ENCODE results near the gene TMEM200A.

TMEM200A gene

GRCh38 chr6:130364224-130364780 lies 1.5 kb upstream of the TMEM200A start:
- Histone ChIP-seq H2AFZ (ENCODE audit: low read depth, low read length) (no peak overlapping the region), H3K4me1 (ENCODE audit: low read length) (no peaks in the 10 kb centered on the region), H3K4me3 (ENCODE audit: low read length) (no peak overlapping the region), H3K79me2 (ENCODE audit: low read length) (no peaks in the 10 kb centered on the region; the same call in 1 of the 2 replicates), H4K20me1 (ENCODE audit: insufficient read depth, low read length) (peaks cover 12% of the 10 kb centered on the region), H3K27me3 (ENCODE audit: low read depth, low read length) (no peaks in the 10 kb centered on the region), H3K9me3 (ENCODE audit: insufficient read depth, low read length) (no peaks in the 10 kb centered on the region), H3K9ac (ENCODE audit: low read length) (no peak overlapping the region), H3K4me2 (ENCODE audit: low read length) (no peak overlapping the region), H3K27ac (ENCODE audit: low read length) (no peak overlapping the region), H3K36me3 (replicated peaks; ENCODE audit: low read depth, low read length) (no peaks in the 10 kb centered on the region)
- TF ChIP-seq EZH2phosphoT487 (IDR thresholded peaks at IDR 0.05; ENCODE audit: low read depth): no peak
- TF ChIP-seq, protein P1, sequence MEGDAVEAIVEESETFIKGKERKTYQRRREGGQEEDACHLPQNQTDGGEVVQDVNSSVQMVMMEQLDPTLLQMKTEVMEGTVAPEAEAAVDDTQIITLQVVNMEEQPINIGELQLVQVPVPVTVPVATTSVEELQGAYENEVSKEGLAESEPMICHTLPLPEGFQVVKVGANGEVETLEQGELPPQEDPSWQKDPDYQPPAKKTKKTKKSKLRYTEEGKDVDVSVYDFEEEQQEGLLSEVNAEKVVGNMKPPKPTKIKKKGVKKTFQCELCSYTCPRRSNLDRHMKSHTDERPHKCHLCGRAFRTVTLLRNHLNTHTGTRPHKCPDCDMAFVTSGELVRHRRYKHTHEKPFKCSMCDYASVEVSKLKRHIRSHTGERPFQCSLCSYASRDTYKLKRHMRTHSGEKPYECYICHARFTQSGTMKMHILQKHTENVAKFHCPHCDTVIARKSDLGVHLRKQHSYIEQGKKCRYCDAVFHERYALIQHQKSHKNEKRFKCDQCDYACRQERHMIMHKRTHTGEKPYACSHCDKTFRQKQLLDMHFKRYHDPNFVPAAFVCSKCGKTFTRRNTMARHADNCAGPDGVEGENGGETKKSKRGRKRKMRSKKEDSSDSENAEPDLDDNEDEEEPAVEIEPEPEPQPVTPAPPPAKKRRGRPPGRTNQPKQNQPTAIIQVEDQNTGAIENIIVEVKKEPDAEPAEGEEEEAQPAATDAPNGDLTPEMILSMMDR (IDR thresholded peaks at IDR 0.05; ENCODE audit: low read depth, low read length): no peak

- Histone ChIP-seq H3K9ac (ENCODE audit: low read length) (no peak overlapping the region), H3K27ac (ENCODE audit: low read length) (no peak overlapping the region), H3K4me1 (ENCODE audit: low read length) (no peaks in the 10 kb centered on the region), H3K4me3 (ENCODE audit: low read length) (no peak overlapping the region), H4K20me1 (ENCODE audit: insufficient read depth, low read length) (peaks cover 17% of the 10 kb centered on the region), H3K27me3 (ENCODE audit: low read depth, low read length) (no peaks in the 10 kb centered on the region), H3K79me2 (ENCODE audit: low read length) (no peaks in the 10 kb centered on the region; the same call in 1 of the 2 replicates), H3K36me3 (replicated peaks; ENCODE audit: low read depth, low read length) (no peaks in the 10 kb centered on the region), H3K9me3 (ENCODE audit: insufficient read depth, low read length) (no peaks in the 10 kb centered on the region), H2AFZ (ENCODE audit: low read depth, low read length) (no peak overlapping the region), H3K4me2 (ENCODE audit: low read length) (no peak overlapping the region)
- TF ChIP-seq, protein P1 (IDR thresholded peaks at IDR 0.05; ENCODE audit: low read depth, low read length): no peak
- no peak for TF ChIP-seq EZH2phosphoT487 (IDR thresholded peaks at IDR 0.05; ENCODE audit: low read depth)
Measured at GRCh38 chr6:130366107-130367005, 539 bp downstream of the TMEM200A start.

- TF ChIP-seq EZH2phosphoT487 (IDR thresholded peaks at IDR 0.05; ENCODE audit: low read depth): no peak
- TF ChIP-seq, protein P1 (IDR thresholded peaks at IDR 0.05; ENCODE audit: low read depth, low read length): no peak
- Histone ChIP-seq H3K4me1 (ENCODE audit: low read length) (no peaks in the 10 kb centered on the region), H3K36me3 (replicated peaks; ENCODE audit: low read depth, low read length) (no peaks in the 10 kb centered on the region), H3K9me3 (ENCODE audit: insufficient read depth, low read length) (no peaks in the 10 kb centered on the region), H3K4me2 (ENCODE audit: low read length) (no peak overlapping the region), H3K4me3 (ENCODE audit: low read length) (no peak overlapping the region), H3K9ac (ENCODE audit: low read length) (no peak overlapping the region), H3K27me3 (ENCODE audit: low read depth, low read length) (no peaks in the 10 kb centered on the region), H4K20me1 (ENCODE audit: insufficient read depth, low read length) (peaks cover 15% of the 10 kb centered on the region; the same call in 1 of the 2 replicates), H3K27ac (ENCODE audit: low read length) (no peak overlapping the region), H2AFZ (ENCODE audit: low read depth, low read length) (no peak overlapping the region), H3K79me2 (ENCODE audit: low read length) (no peaks in the 10 kb centered on the region; the same call in 1 of the 2 replicates)
Measured at GRCh38 chr6:130367767-130368166, 1.9 kb downstream of the TMEM200A start.

GRCh38 chr6:130368576-130368975 lies 2.8 kb downstream of the TMEM200A start:
- Histone ChIP-seq H3K4me2 (ENCODE audit: low read length) (no peak overlapping the region), H3K27ac (ENCODE audit: low read length) (no peak overlapping the region), H3K4me3 (ENCODE audit: low read length) (no peak overlapping the region), H3K9me3 (ENCODE audit: insufficient read depth, low read length) (no peaks in the 10 kb centered on the region), H3K36me3 (replicated peaks; ENCODE audit: low read depth, low read length) (no peaks in the 10 kb centered on the region), H3K27me3 (ENCODE audit: low read depth, low read length) (no peaks in the 10 kb centered on the region), H3K4me1 (ENCODE audit: low read length) (no peaks in the 10 kb centered on the region), H2AFZ (ENCODE audit: low read depth, low read length) (no peak overlapping the region), H3K79me2 (ENCODE audit: low read length) (no peaks in the 10 kb centered on the region; the same call in 1 of the 2 replicates), H3K9ac (ENCODE audit: low read length) (no peak overlapping the region), H4K20me1 (ENCODE audit: insufficient read depth, low read length) (peaks cover 15% of the 10 kb centered on the region; the same call in 1 of the 2 replicates)
- no peak for TF ChIP-seq EZH2phosphoT487 (IDR thresholded peaks at IDR 0.05; ENCODE audit: low read depth)

All from OCI-LY3 (cell line).